ENCODE measurements around the gene SLC17A7.

SLC17A7 gene

DNA sequence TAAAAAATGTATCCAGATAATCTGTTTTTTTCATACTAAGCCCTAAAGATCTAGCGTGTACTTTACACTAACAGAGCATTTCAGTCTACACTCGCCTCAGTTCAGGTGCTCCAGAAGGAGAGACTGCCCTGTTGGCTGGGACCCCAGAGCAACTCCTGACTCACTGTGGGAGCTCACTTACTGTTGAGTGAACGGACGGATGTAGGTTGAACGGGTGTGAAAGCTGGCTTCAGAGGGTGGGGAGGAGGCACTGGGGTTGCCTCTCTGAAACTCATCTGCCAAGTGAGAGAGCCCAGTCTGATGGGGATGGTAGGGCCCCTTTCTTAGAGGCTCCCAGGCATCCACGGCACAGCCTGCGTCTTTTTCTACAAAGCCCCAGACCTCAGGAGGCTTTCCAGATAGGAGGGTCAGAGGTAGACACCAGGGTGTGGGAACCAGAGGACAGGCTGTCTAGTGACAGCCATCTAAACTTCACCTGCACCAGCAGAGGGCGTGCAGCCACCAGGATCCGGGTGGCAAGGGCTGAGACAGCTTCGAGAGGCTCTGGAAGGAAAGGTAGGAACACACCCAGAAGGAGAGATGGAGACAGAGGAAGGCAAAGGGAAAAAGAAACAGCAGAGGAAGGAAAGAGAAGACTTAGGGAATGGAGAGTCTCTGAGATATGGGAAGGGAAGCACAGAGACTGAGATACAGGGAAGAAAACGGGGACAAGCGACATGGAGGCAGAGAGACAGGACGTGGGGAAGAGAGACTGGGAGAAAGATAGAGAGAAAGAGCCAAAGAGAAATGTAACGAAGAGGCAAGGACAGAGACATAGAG is 49.5 kb downstream of the SLC17A7 start:
- Histone ChIP-seq H3K14ac (ENCODE audit: low read length in 2 of 2) (no peak overlapping the region), H3K4ac (ENCODE audit: low read depth in 1 of 2, low read length in 2 of 2) (no peak overlapping the region), H2BK15ac (ENCODE audit: low read depth, poor library complexity, severe bottlenecking) (no peak overlapping the region), H4K91ac (ENCODE audit: low read length) (no peak overlapping the region), H3K23ac (ENCODE audit: low read length in 2 of 2) (no peak overlapping the region), H4K8ac (ENCODE audit: low read length) (no peak overlapping the region), H3K27ac (ENCODE audit: low read length, poor library complexity, severe bottlenecking) (no peak overlapping the region), H3K36me3 (ENCODE audit: control insufficient read depth in 1 of 2, insufficient read depth in 2 of 2, low read depth in 1 of 2, low read length in 2 of 2) (no peaks in the 10 kb centered on the region), H2BK5ac (ENCODE audit: low read depth, low read length, poor library complexity, severe bottlenecking) (no peak overlapping the region), H2AFZ (ENCODE audit: low read depth, low read length) (peak overlapping the region; percentile 5), H2BK120ac (ENCODE audit: low read depth, low read length) (no peak overlapping the region), H3K4me3 (ENCODE audit: insufficient read depth in 1 of 2, low read depth in 1 of 2, low read length in 2 of 2) (no peak overlapping the region), H3K27me3 (ENCODE audit: control insufficient read depth in 1 of 2, insufficient read depth in 1 of 2, low read length in 2 of 2) (peaks cover 28 to 72% of the 10 kb centered on the region in 2 experiments), H2AK5ac (ENCODE audit: low read length, severe bottlenecking) (no peak overlapping the region), H3K9ac (ENCODE audit: low read length) (no peak overlapping the region), H3K4me1 (ENCODE audit: control insufficient read depth, insufficient read depth, low read depth, low read length) (peaks cover 1% of the 10 kb centered on the region), H3K4me2 (ENCODE audit: low read length, poor library complexity, severe bottlenecking) (no peak overlapping the region), H3K9me3 (ENCODE audit: control insufficient read depth, low read length) (no peaks in the 10 kb centered on the region), H3K18ac (ENCODE audit: low read depth in 1 of 2, low read length in 2 of 2) (no peak overlapping the region), H2BK12ac (ENCODE audit: low read length in 2 of 2) (no peak overlapping the region), H3K79me1 (replicated peaks; ENCODE audit: low read length, poor library complexity, severe bottlenecking) (no peaks in the 10 kb centered on the region)
- WGBS = 42% methylated on average over 14 of the region's 14 CpGs
- DNase-seq = peak; percentile 73

DNA sequence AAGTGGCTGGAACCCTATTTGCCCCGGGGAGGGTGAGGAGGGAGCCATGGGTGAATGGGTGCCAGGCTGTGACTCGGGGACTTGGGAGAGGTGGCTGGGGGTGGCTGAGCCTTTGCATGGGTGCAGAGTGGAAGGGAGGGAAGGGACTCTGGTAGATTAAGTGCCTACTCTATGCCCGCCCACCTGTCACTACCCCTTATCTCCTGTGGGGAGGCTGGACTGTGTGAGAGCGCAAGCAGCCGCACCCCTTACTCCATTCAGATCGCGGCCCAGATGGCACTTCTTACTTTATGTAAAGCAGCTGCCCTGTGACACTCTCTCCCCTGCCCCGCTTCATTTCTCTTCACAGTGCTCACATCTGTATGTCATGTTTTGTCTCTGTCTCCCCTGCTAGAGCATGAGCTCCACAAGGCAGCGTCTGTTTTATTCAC is 50.4 kb downstream of the SLC17A7 start:
- H3K4ac ChIP-seq (ENCODE audit: low read depth in 1 of 2, low read length in 2 of 2) = no peak overlapping the region
- no peak overlapping the region for H3K23ac ChIP-seq (ENCODE audit: low read length in 2 of 2)
- H3K9me3 ChIP-seq (ENCODE audit: control insufficient read depth, low read length) = no peaks in the 10 kb centered on the region
- DNase-seq = no peak
- H3K4me3 ChIP-seq (ENCODE audit: insufficient read depth in 1 of 2, low read depth in 1 of 2, low read length in 2 of 2) = no peak overlapping the region
- H2BK5ac ChIP-seq (ENCODE audit: low read depth, low read length, poor library complexity, severe bottlenecking) = no peak overlapping the region
- H2BK120ac ChIP-seq (ENCODE audit: low read depth, low read length) = no peak overlapping the region
- no peak overlapping the region for H4K8ac ChIP-seq (ENCODE audit: low read length)
- H3K4me1 ChIP-seq (ENCODE audit: control insufficient read depth, insufficient read depth, low read depth, low read length) = peaks cover 1% of the 10 kb centered on the region
- H2BK15ac ChIP-seq (ENCODE audit: low read depth, poor library complexity, severe bottlenecking) = no peak overlapping the region
- H3K9ac ChIP-seq (ENCODE audit: low read length) = no peak overlapping the region
- H2AK5ac ChIP-seq (ENCODE audit: low read length, severe bottlenecking) = no peak overlapping the region
- H3K4me2 ChIP-seq (ENCODE audit: low read length, poor library complexity, severe bottlenecking) = no peak overlapping the region
- H3K79me1 ChIP-seq (replicated peaks; ENCODE audit: low read length, poor library complexity, severe bottlenecking) = no peaks in the 10 kb centered on the region
- H2BK12ac ChIP-seq (ENCODE audit: low read length in 2 of 2) = no peak overlapping the region
- WGBS = 73% methylated on average over 9 of the region's 9 CpGs
- H4K91ac ChIP-seq (ENCODE audit: low read length) = no peak overlapping the region
- no peak overlapping the region for H3K27ac ChIP-seq (ENCODE audit: low read length, poor library complexity, severe bottlenecking)
- peaks cover 28 to 69% of the 10 kb centered on the region in 2 experiments for H3K27me3 ChIP-seq (ENCODE audit: control insufficient read depth in 1 of 2, insufficient read depth in 1 of 2, low read length in 2 of 2)
- H3K14ac ChIP-seq (ENCODE audit: low read length in 2 of 2) = no peak overlapping the region
- no peak overlapping the region for H3K18ac ChIP-seq (ENCODE audit: low read depth in 1 of 2, low read length in 2 of 2)
- H2AFZ ChIP-seq (ENCODE audit: low read depth, low read length) = no peak overlapping the region
- no peaks in the 10 kb centered on the region for H3K36me3 ChIP-seq (ENCODE audit: control insufficient read depth in 1 of 2, insufficient read depth in 2 of 2, low read depth in 1 of 2, low read length in 2 of 2)

DNA sequence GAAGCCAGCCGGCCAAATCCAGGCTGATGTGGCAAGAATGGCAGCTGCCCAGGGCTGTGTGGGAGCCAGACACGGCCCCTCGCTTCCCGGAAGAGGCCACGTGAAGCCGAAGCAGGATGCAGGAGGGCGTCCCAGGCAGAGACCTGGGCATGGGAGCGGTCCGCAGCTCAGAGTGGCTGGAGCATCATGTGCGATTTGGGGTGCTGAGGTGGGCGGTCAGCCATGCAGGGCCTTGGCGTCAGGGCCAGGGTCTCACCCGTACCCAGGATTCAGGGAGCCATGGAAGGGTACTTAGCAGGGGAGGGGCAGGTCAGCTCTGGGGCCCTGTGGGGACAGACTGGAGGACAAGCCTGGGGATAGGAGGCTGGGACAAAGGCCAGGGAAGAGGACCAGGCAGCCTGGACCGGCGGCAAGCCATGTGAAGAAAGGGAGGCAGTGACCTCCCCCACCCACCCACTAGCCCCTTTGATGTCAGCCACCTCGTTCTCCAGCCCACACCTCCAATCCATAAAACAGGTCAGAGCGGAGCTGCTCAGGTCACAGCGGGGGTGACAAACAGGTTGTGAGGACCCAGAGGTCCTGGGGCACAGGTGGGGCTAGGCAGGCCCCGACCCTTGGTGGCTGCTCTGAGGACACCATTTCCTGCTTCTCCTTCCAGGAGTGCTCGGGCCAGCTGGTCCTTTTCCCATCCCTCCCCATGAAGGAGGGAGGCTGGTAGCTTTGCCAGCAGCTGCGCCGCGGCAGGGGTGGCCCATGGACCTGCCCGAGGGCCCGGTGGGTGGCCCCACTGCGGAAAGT is 51.0 kb downstream of the SLC17A7 start:
- Histone ChIP-seq H2BK15ac (ENCODE audit: low read depth, poor library complexity, severe bottlenecking) (no peak overlapping the region), H2BK5ac (ENCODE audit: low read depth, low read length, poor library complexity, severe bottlenecking) (no peak overlapping the region), H3K14ac (ENCODE audit: low read length in 2 of 2) (no peak overlapping the region), H2BK12ac (ENCODE audit: low read length in 2 of 2) (no peak overlapping the region), H3K79me1 (replicated peaks; ENCODE audit: low read length, poor library complexity, severe bottlenecking) (no peaks in the 10 kb centered on the region), H3K27ac (ENCODE audit: low read length, poor library complexity, severe bottlenecking) (no peak overlapping the region), H3K4me1 (ENCODE audit: control insufficient read depth, insufficient read depth, low read depth, low read length) (peaks cover 1% of the 10 kb centered on the region), H3K36me3 (ENCODE audit: control insufficient read depth in 1 of 2, insufficient read depth in 2 of 2, low read depth in 1 of 2, low read length in 2 of 2) (no peaks in the 10 kb centered on the region), H3K23ac (ENCODE audit: low read length in 2 of 2) (no peak overlapping the region), H2AK5ac (ENCODE audit: low read length, severe bottlenecking) (no peak overlapping the region), H3K9ac (ENCODE audit: low read length) (no peak overlapping the region), H3K4me3 (ENCODE audit: insufficient read depth in 1 of 2, low read depth in 1 of 2, low read length in 2 of 2) (no peak overlapping the region), H4K91ac (ENCODE audit: low read length) (no peak overlapping the region), H2BK120ac (ENCODE audit: low read depth, low read length) (no peak overlapping the region), H3K18ac (ENCODE audit: low read depth in 1 of 2, low read length in 2 of 2) (no peak overlapping the region), H4K8ac (ENCODE audit: low read length) (no peak overlapping the region), H2AFZ (ENCODE audit: low read depth, low read length) (no peak overlapping the region), H3K27me3 (ENCODE audit: control insufficient read depth in 1 of 2, insufficient read depth in 1 of 2, low read length in 2 of 2) (peaks cover 28 to 62% of the 10 kb centered on the region in 2 experiments), H3K4ac (ENCODE audit: low read depth in 1 of 2, low read length in 2 of 2) (no peak overlapping the region), H3K9me3 (ENCODE audit: control insufficient read depth, low read length) (no peaks in the 10 kb centered on the region), H3K4me2 (ENCODE audit: low read length, poor library complexity, severe bottlenecking) (no peak overlapping the region)
- 74% methylated on average over 26 of the region's 26 CpGs for WGBS
- DNase-seq = no peak

DNA sequence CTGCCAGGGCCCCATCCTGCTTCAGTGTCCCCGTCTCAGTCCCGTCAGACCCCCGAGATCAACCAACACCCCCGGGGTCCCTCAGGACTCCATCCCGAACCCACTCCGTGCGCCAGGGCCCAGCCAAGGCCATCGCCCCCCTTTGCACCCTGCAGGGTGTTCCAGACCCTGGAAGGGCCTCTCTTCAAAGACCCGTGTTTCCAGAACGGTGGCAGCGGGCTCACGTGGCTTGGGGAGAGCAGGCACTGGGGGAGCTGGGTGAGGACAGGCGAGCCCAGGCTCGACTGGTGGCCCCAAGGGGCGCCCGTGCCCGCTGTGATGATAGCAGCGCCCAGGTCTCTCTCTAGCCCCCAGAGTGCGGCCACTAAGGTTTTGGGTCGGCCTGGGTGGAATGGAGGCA is 51.9 kb downstream of the SLC17A7 start:
- no peak overlapping the region for H2BK5ac ChIP-seq (ENCODE audit: low read depth, low read length, poor library complexity, severe bottlenecking)
- 91% methylated on average over 20 of the region's 20 CpGs for WGBS
- H4K8ac ChIP-seq (ENCODE audit: low read length) = no peak overlapping the region

More for the DNA sequence above, 51.9 kb downstream of the SLC17A7 start:
- Histone ChIP-seq H2BK120ac (ENCODE audit: low read depth, low read length) (no peak overlapping the region), H3K4me1 (ENCODE audit: control insufficient read depth, insufficient read depth, low read depth, low read length) (peaks cover 1% of the 10 kb centered on the region), H3K4me3 (ENCODE audit: insufficient read depth in 1 of 2, low read depth in 1 of 2, low read length in 2 of 2) (no peak overlapping the region), H2BK12ac (ENCODE audit: low read length in 2 of 2) (no peak overlapping the region), H3K27ac (ENCODE audit: low read length, poor library complexity, severe bottlenecking) (no peak overlapping the region), H3K9ac (ENCODE audit: low read length) (no peak overlapping the region), H3K4me2 (ENCODE audit: low read length, poor library complexity, severe bottlenecking) (no peak overlapping the region), H3K79me1 (replicated peaks; ENCODE audit: low read length, poor library complexity, severe bottlenecking) (no peaks in the 10 kb centered on the region), H2BK15ac (ENCODE audit: low read depth, poor library complexity, severe bottlenecking) (no peak overlapping the region), H3K14ac (ENCODE audit: low read length in 2 of 2) (no peak overlapping the region), H3K9me3 (ENCODE audit: control insufficient read depth, low read length) (no peaks in the 10 kb centered on the region), H2AK5ac (ENCODE audit: low read length, severe bottlenecking) (no peak overlapping the region), H3K27me3 (ENCODE audit: control insufficient read depth in 1 of 2, insufficient read depth in 1 of 2, low read length in 2 of 2) (peaks cover 24 to 54% of the 10 kb centered on the region in 2 experiments), H3K18ac (ENCODE audit: low read depth in 1 of 2, low read length in 2 of 2) (no peak overlapping the region), H3K23ac (ENCODE audit: low read length in 2 of 2) (no peak overlapping the region), H3K4ac (ENCODE audit: low read depth in 1 of 2, low read length in 2 of 2) (no peak overlapping the region), H4K91ac (ENCODE audit: low read length) (no peak overlapping the region), H3K36me3 (ENCODE audit: control insufficient read depth in 1 of 2, insufficient read depth in 2 of 2, low read depth in 1 of 2, low read length in 2 of 2) (no peaks in the 10 kb centered on the region), H2AFZ (ENCODE audit: low read depth, low read length) (no peak overlapping the region)
- no peak for DNase-seq
